Neural crest cell (in vitro differentiated cells): ENCODE measurements around the gene CDC5L. TPM values are rescaled to one million over a fixed set of nuclear protein-coding genes. Genes with fewer than 3 reads are reported as not detected.

Experiments used
- DNase-seq: peaks from one replicate; pipeline ENCODE4 v3.0.0; 2021; ENCODE audit warnings: low read depth, mixed read lengths, low spot score
- H3K27ac Mint-ChIP-seq: one replicate; pipeline ENCODE4 v1.8.0; 2021; ENCODE audit warnings: mild to moderate bottlenecking, mixed read lengths; ENCODE audit not compliant: unreplicated experiment
- H3K27me3 Mint-ChIP-seq: 2 replicates; pipeline ENCODE4 v1.8.0; 2021; ENCODE audit warnings: low read depth, mild to moderate bottlenecking, mixed read lengths
- H3K36me3 Mint-ChIP-seq: 2 replicates; pipeline ENCODE4 v1.8.0; 2021; ENCODE audit warnings: low read depth, mild to moderate bottlenecking, mixed read lengths
- H3K4me1 Mint-ChIP-seq: 2 replicates; pipeline ENCODE4 v1.8.0; 2021; ENCODE audit warnings: mixed read lengths
- H3K4me3 Mint-ChIP-seq: one replicate; pipeline ENCODE4 v1.8.0; 2021; ENCODE audit warnings: mild to moderate bottlenecking, mixed read lengths
- H3K9me3 Mint-ChIP-seq: 2 replicates; pipeline ENCODE4 v1.8.0; 2021; ENCODE audit warnings: mixed read lengths
- CTCF ChIP-seq: fragments of 200-600 bp; sonication (generic); conservative IDR thresholded peaks from 2 replicates; pipeline ENCODE4 v1.5.0; 2021; ENCODE audit warnings: antibody characterized with exemption, mild to moderate bottlenecking
- total RNA-seq: library from RNA; stranded (reverse); gene quantifications from 2 replicates; pipeline ENCODE4 v1.2.1, GENCODE V29; 2021

CDC5L gene
- total RNA-seq, 1 donor from 2014 or later: 36.2 TPM

- no peaks in the 10 kb centered on the region for H3K27me3 Mint-ChIP-seq
- no peak overlapping the region for H3K27ac Mint-ChIP-seq
- no peak for DNase-seq
- TF ChIP-seq CTCF: no peak
- H3K4me3 Mint-ChIP-seq: no peak overlapping the region
- H3K9me3 Mint-ChIP-seq: no peaks in the 10 kb centered on the region
- H3K36me3 Mint-ChIP-seq: no peaks in the 10 kb centered on the region
- peaks cover 10% of the 10 kb centered on the region for H3K4me1 Mint-ChIP-seq
Measured at GRCh38 chr6:44473393-44474189, 86.1 kb downstream of the CDC5L start.

GRCh38 chr6:44474190-44474631 lies 86.7 kb downstream of the CDC5L start:
- Mint-ChIP-seq H3K27ac (no peak overlapping the region), H3K36me3 (no peaks in the 10 kb centered on the region), H3K4me3 (no peak overlapping the region), H3K4me1 (peaks cover 10% of the 10 kb centered on the region), H3K9me3 (no peaks in the 10 kb centered on the region), H3K27me3 (no peaks in the 10 kb centered on the region)
- no peak for TF ChIP-seq CTCF
- no peak for DNase-seq

- DNase-seq: no peak
- Mint-ChIP-seq H3K4me3 (no peak overlapping the region), H3K9me3 (no peaks in the 10 kb centered on the region), H3K27me3 (no peaks in the 10 kb centered on the region), H3K27ac (peak overlapping the region; percentile 43), H3K4me1 (peaks cover 10% of the 10 kb centered on the region), H3K36me3 (no peaks in the 10 kb centered on the region)
- TF ChIP-seq CTCF: no peak
Measured at GRCh38 chr6:44474643-44475042, 87.1 kb downstream of the CDC5L start.

- Mint-ChIP-seq H3K36me3 (no peaks in the 10 kb centered on the region), H3K9me3 (no peaks in the 10 kb centered on the region), H3K27ac (peak overlapping the region; percentile 43), H3K27me3 (no peaks in the 10 kb centered on the region), H3K4me1 (peaks cover 10% of the 10 kb centered on the region), H3K4me3 (no peak overlapping the region)
- no peak for DNase-seq
- no peak for TF ChIP-seq CTCF
Measured at GRCh38 chr6:44475417-44475778, 87.9 kb downstream of the CDC5L start.

- Mint-ChIP-seq H3K4me1 (peaks cover 10% of the 10 kb centered on the region), H3K36me3 (no peaks in the 10 kb centered on the region), H3K27me3 (no peaks in the 10 kb centered on the region), H3K4me3 (no peak overlapping the region), H3K27ac (no peak overlapping the region), H3K9me3 (no peaks in the 10 kb centered on the region)
- TF ChIP-seq CTCF: peak; percentile 98
- peak; percentile 78 for DNase-seq
Measured at GRCh38 chr6:44475779-44476434, 88.4 kb downstream of the CDC5L start.
